CD1c-positive myeloid dendritic cell (primary cell): ENCODE data around the gene DNM1L.
"Not testable (repeated sequence)": the region's sequence is repeated elsewhere in the genome, so short reads cannot be mapped to it uniquely, and the experiment has no call there.

Experiments
- DNase-seq: peaks from one replicate; pipeline ENCODE4 v3.0.0-alpha.2; 2016; ENCODE audit errors: extremely low spot score

The DNM1L gene

GRCh38 chr12:32697445-32697844, 18.3 kb downstream of the DNM1L start:
- DNase-seq = no peak

- no peak for DNase-seq
These were observed 19.2 kb downstream of the DNM1L start for GRCh38 chr12:32698285-32698684.

GRCh38 chr12:32699437-32699836, 20.3 kb downstream of the DNM1L start:
- DNase-seq = not testable (repeated sequence)

- no peak for DNase-seq
These were observed 23.4 kb downstream of the DNM1L start for GRCh38 chr12:32702473-32702872.

DNA sequence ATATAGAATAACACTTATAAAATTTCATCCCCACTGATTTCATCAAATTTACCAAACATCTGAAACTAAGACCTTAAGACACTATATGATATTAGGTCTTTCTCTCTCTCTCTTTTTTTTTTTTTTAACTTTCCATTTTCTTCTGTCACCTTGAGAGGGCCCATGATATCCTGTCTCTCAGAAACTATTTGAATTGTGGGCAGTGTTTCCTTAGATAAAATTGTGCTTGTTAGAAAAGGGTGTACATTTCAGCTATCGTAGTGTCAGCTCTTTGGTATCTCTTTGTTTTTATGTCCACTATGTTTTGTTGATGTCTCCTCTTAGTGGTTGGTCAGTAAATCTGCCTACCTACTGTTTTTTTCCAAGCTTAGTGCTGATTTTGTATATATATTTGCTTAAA, 23.8 kb downstream of the DNM1L start:
- no peak for DNase-seq

DNA sequence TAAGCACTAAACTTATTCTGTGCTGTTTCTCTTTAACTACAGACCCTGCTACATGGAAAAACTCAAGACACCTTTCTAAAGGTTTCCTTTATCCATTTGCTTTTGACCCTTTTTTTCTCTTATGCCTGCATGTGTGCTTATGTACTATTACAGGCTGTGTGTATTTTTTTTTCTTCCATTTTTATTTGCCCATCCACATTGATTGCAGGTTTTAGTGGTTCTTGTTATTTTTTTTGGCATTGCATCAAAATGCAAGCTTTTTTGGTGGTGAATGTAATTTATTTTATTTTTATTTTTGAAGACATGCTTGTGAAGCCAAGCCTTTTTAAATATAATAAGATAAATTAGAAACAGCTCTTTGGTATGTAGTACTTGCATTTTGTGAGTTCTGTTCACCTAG, 26.7 kb downstream of the DNM1L start:
- DNase-seq = no peak

GRCh38 chr12:32706335-32707024, 27.4 kb downstream of the DNM1L start:
- DNase-seq = no peak

- DNase-seq = no peak
These were observed 29.8 kb downstream of the DNM1L start for GRCh38 chr12:32708926-32709325.

DNA sequence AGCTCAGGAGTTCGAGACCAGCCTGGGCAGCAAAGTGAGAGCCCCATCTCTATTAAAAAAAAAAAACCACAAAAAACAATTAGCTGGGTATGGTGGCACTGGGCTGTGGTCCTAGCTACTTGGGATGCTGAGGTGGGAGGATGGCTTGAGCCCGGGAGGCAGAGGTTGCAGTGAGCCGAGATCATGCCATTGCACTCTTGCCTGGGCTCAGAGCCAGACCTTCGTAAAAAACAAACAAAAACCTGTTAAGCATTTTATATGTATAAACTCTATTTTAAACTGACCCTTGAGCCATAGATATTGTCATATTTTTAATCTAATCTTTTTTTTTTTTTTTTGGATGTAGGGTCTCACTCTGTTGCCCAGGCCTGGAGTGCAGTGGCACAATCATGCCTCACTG, 35.7 kb downstream of the DNM1L start:
- DNase-seq = no peak

DNA sequence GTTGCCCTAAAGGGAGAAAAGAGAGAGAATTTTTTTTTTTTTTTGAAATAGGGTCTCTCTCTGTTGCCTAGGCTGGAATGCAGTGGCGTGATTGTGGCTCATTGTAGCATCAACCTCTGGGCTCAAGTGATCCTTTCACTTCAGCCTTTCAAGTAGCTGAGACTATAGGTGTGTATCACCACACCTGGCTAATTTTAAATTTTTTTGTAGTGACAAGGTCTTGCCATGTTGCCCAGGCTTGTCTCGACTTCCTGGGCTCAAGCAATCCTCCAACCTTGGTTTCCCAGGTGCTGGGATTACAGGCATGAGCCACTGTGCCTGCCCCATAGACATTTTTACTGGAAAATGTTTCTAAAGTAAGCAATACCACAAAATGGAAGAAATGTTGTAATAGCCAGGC, 39.8 kb downstream of the DNM1L start:
- DNase-seq = no peak

DNA sequence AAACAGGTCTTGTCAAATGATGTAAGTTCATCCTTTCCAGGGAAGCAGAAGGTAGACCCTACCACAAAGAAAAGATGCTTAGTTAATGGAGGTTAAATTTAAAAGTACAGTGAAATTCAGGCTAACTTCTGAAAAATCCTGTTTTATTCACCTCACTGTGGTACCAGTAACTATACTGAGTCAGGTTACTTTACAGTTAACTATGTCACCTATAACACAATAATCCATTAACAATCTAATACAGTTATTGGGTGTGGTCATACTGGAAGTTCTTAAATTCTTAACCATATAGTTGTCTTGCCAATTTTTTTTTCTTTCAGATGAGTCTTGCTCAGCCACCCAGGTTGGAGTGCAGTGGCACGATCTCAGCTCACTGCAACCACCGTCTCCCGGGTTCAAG, 46.2 kb downstream of the DNM1L start:
- DNase-seq = not testable (repeated sequence)

DNA sequence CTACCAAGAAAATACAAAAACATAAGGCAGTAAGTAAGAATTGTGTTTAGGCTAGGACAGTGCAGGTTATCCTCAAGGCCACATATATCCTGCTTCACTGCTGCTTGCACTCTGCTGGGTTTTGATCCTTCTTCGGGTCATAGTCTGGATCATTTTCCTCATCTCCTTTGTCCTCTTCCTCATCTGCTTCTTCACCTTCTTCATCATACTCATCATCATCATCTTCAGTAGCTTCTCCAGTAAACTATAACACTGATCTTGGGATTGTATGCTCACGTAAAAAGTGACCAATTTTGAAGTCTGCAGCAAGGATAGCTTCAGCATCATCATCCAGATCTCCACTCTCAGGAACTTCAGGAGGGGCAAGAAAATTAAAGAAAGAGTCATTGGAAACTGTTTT, 47.2 kb downstream of the DNM1L start:
- DNase-seq = no peak

- no peak for DNase-seq
These were observed 48.1 kb downstream of the DNM1L start for GRCh38 chr12:32727237-32727636.

DNA sequence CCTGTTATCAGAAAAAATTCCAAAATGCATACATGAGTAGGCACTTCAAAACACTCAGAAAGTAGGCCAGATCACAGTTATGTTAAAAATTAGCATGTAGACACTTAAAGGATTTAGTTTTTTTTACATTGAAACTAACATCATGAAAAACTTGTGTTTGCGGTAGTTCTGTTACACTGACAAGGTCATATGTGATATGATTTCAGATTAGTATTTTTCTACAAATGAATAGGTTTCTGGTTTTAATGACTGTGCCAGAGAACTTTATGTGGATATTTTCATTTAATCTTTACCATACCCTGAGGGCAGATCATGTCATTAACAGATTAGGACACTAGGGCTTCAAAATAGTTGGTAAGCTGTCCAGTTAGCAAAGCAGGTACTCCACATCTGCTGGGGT, 55.9 kb downstream of the DNM1L start:
- DNase-seq = no peak

DNA sequence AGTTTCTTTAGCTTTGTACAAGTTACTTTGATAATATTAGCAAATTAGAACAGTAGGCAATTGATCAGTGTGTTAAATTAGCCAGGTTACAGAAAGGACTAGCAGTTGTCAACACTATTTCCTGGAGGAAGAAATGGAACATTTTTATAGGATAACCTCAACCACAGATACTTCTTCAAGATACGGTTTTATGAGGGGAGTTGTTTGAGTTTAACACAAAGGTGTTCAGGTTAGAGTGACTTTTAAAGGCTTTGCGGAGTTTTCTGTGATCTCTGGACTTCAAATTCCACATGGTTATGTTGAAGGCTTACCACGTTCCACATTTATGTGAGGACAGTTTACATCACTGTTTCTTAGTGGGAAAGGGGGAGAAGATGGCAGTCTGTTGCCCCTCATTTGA, 57.3 kb downstream of the DNM1L start:
- no peak for DNase-seq

DNA sequence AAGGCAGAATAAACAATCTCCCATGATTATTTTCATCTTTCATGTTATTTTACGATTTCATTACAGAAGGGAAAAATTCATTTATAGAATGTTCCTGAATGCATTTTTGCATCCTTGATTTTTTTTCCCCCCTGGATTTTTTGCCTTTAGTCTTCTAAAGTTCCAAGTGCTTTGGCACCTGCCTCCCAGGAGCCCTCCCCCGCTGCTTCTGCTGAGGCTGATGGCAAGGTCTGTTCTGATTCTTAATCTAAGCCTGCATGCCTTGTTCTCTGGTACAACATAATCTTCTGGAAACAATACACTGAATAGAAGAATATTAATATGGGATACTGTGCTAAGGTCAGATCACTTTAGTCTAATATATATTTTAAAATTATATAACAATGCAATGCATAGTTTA, 58.6 kb downstream of the DNM1L start:
- no peak for DNase-seq

DNA sequence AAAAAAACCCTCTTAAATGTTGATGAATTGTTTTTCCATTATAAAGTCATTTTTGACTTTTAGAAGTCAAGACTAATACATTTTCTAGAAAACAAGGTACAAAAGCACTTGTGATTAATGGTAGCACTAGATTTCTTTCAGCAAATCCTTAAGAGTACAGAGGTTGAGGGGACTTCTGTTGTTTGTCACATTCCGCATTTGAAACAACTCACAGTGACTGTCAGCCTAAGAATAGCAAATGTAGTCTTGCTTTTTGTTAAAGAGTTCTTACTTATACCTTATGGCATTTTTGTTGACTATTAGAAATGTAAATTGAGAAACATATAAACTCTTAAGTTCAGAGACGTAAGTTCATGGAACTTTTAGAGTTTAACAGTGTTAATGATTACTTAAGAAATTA, 60.2 kb downstream of the DNM1L start:
- DNase-seq = no peak

GRCh38 chr12:32742133-32742532, 63.0 kb downstream of the DNM1L start:
- no peak for DNase-seq

DNA sequence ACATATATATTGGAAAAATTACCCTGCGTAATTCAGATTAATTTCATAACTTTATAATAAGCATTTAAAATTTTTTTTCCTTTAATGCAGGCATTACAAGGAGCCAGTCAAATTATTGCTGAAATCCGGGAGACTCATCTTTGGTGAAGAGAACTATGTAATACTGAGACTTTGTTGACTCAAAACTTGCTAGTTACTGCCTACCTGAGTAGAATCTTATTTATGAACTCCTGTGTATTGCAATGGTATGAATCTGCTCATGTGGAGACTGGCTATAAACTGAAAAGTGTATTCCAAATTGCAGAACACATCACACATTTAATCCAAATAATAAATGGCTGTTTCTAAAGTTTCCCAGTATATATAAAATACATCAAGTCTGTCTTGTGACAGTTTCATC, 64.2 kb downstream of the DNM1L start:
- DNase-seq = no peak

DNA sequence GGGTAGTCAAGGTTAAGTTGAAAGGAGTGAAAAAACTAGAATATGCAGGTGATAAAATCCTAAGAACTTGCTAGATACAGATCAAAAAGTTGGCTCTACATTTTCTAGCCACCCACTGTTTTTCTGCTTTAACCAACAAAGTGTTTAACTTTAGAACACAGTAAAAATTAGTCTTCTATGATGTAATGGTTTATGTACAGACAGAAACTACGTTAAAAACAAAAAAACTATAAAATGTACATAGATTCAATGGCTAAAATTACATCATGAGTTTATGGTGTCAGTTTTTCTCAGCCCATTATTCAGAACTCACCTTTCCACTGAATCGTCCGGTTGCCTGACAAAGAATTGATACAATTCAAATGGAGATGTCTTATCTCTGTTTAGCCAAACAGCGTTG, 74.5 kb downstream of the DNM1L start:
- no peak for DNase-seq

- peak; percentile 75 for DNase-seq
These were observed 75.0 kb downstream of the DNM1L start for GRCh38 chr12:32754111-32754510.

- peak; percentile 68 for DNase-seq
These were observed 76.1 kb downstream of the DNM1L start for GRCh38 chr12:32755051-32755653.

- peak; percentile 98 for DNase-seq
These were observed 76.8 kb downstream of the DNM1L start, which contains the start of gene YARS2 for GRCh38 chr12:32755654-32756475. Gene YARS2, minus strand, starts transcription at chr12:32755897. Its CDS starts 23 bp downstream, at chr12:32755874.
